Measurements from ENCODE around the gene CCDC86.

Gene CCDC86

GRCh38 chr11:60813324-60813723 is 28.6 kb upstream of the CCDC86 start:
- no peak for ATAC-seq
- TF ChIP-seq ISL1 (CRISPR knock-in tag; IDR thresholded peaks at IDR 0.05), result no peak
- no peak for TF ChIP-seq GLIS3 (CRISPR knock-in tag; IDR thresholded peaks at IDR 0.05)
- TF ChIP-seq ZNF565 (CRISPR knock-in tag; conservative IDR thresholded peaks at IDR 0.05; ENCODE audit: low read depth), result no peak
- no peak for TF ChIP-seq BACH2 (CRISPR knock-in tag; IDR thresholded peaks at IDR 0.05; ENCODE audit: borderline replicate concordance)
- no peak for TF ChIP-seq TSHZ2 (CRISPR knock-in tag; IDR thresholded peaks at IDR 0.05)
- TF ChIP-seq ZNF8 (CRISPR knock-in tag; IDR thresholded peaks at IDR 0.05), result no peak
- no peak for TF ChIP-seq CSRNP3 (CRISPR knock-in tag; IDR thresholded peaks at IDR 0.05)
- no peak for TF ChIP-seq ZNF70 (CRISPR knock-in tag; IDR thresholded peaks at IDR 0.05)
- TF ChIP-seq PATZ1 (CRISPR knock-in tag; IDR thresholded peaks at IDR 0.05; ENCODE audit: borderline replicate concordance), result no peak
- no peak for TF ChIP-seq ZFP30 (CRISPR knock-in tag; IDR thresholded peaks at IDR 0.05)
- TF ChIP-seq OSR1 (CRISPR knock-in tag; IDR thresholded peaks at IDR 0.05), result no peak
- no peak for TF ChIP-seq ZC3H10 (CRISPR knock-in tag; IDR thresholded peaks at IDR 0.05)
- TF ChIP-seq SNAI2 (CRISPR knock-in tag; IDR thresholded peaks at IDR 0.05), result no peak
- TF ChIP-seq PPARA (CRISPR knock-in tag; IDR thresholded peaks at IDR 0.05; ENCODE audit: borderline replicate concordance), result no peak
- no peak for TF ChIP-seq TOX (CRISPR knock-in tag; IDR thresholded peaks at IDR 0.05; ENCODE audit: borderline replicate concordance)
- no peak for TF ChIP-seq TCF4 (CRISPR knock-in tag; IDR thresholded peaks at IDR 0.05; ENCODE audit: borderline replicate concordance)
- no peak for TF ChIP-seq CREB5 (CRISPR knock-in tag; IDR thresholded peaks at IDR 0.05; ENCODE audit: low read depth)
- no peak for TF ChIP-seq RARB (CRISPR knock-in tag; IDR thresholded peaks at IDR 0.05)
- no peak for TF ChIP-seq CSDC2 (CRISPR knock-in tag; IDR thresholded peaks at IDR 0.05)

GRCh38 chr11:60814112-60814511 is 27.8 kb upstream of the CCDC86 start:
- ATAC-seq, result no peak

More at GRCh38 chr11:60814112-60814511, 27.8 kb upstream of the CCDC86 start:
- TF ChIP-seq CSDC2 (CRISPR knock-in tag; IDR thresholded peaks at IDR 0.05) (no peak), TCF4 (CRISPR knock-in tag; IDR thresholded peaks at IDR 0.05; ENCODE audit: borderline replicate concordance) (no peak), TSHZ2 (CRISPR knock-in tag; IDR thresholded peaks at IDR 0.05) (no peak), ESRRG (CRISPR knock-in tag; IDR thresholded peaks at IDR 0.05) (no peak), ZNF70 (CRISPR knock-in tag; IDR thresholded peaks at IDR 0.05) (no peak), CSRNP3 (CRISPR knock-in tag; IDR thresholded peaks at IDR 0.05) (no peak), BACH2 (CRISPR knock-in tag; IDR thresholded peaks at IDR 0.05; ENCODE audit: borderline replicate concordance) (no peak), TOX (CRISPR knock-in tag; IDR thresholded peaks at IDR 0.05; ENCODE audit: borderline replicate concordance) (no peak), ARNTL (CRISPR knock-in tag; IDR thresholded peaks at IDR 0.05; ENCODE audit: borderline replicate concordance, low read depth) (no peak), SNAI2 (CRISPR knock-in tag; IDR thresholded peaks at IDR 0.05) (no peak), PPARA (CRISPR knock-in tag; IDR thresholded peaks at IDR 0.05; ENCODE audit: borderline replicate concordance) (no peak), ISL1 (CRISPR knock-in tag; IDR thresholded peaks at IDR 0.05) (no peak), RARB (CRISPR knock-in tag; IDR thresholded peaks at IDR 0.05) (no peak), CREB5 (CRISPR knock-in tag; IDR thresholded peaks at IDR 0.05; ENCODE audit: low read depth) (no peak), GLIS3 (CRISPR knock-in tag; IDR thresholded peaks at IDR 0.05) (no peak), ZFP3 (CRISPR knock-in tag; IDR thresholded peaks at IDR 0.05) (no peak), ZC3H10 (CRISPR knock-in tag; IDR thresholded peaks at IDR 0.05) (no peak)
